K562 (cell line): ENCODE results near the gene DDOST. TPM values are rescaled to one million over a fixed set of nuclear protein-coding genes. Genes with fewer than 3 reads are reported as not detected.

Experiments
- CLOCK ChIP-seq: fragments of 250-450 bp; sonication (Bioruptor Pico); IDR thresholded peaks from 2 replicates; pipeline ENCODE4 v1.4.0; 2020; ENCODE audit warnings: mild to moderate bottlenecking, moderate library complexity, borderline replicate concordance
- CREB1 ChIP-seq, 2 experiments: sonication (generic) in 1 of 2; formaldehyde crosslinking in 1 of 2; IDR thresholded peaks; 2 replicates each; pipeline versions ENCODE4 v1.6.1 to v1.8.0; 2012 to 2022; ENCODE audit warnings: inconsistent platforms in 1 of 2, mild to moderate bottlenecking in 1 of 2, missing genetic modification reagents in 1 of 2, moderate library complexity in 1 of 2
- DEAF1 ChIP-seq: fragments of 450-650 bp; formaldehyde crosslinking; IDR thresholded peaks from 2 replicates; pipeline ENCODE4 v1.4.0; 2020; ENCODE audit warnings: mild to moderate bottlenecking, moderate library complexity
- ELF4 ChIP-seq: fragments of 450-650 bp; formaldehyde crosslinking; IDR thresholded peaks from 2 replicates; pipeline ENCODE4 v1.4.0; 2022; ENCODE audit warnings: missing genetic modification characterization
- FOXK2 ChIP-seq, 2 experiments: fragments of 450-650 bp; IDR thresholded peaks in 1 of 2; conservative IDR thresholded peaks in 1 of 2; 2 replicates each; pipeline ENCODE4 v1.6.1; 2016; ENCODE audit warnings: low read depth in 2 of 2, mild to moderate bottlenecking in 1 of 2
- HDAC1 ChIP-seq, 2 experiments: fragments of 450-650 bp; IDR thresholded peaks; 2 replicates each; pipeline ENCODE4 v1.6.1; 2016 to 2017; ENCODE audit warnings: inconsistent platforms in 1 of 2, mild to moderate bottlenecking in 1 of 2, moderate library complexity in 1 of 2
- HMGN3 ChIP-seq: IDR thresholded peaks from 2 replicates; pipeline ENCODE4 v1.6.1; 2011; ENCODE audit warnings: borderline replicate concordance, low read depth, mild to moderate bottlenecking, mixed read lengths, low read length; ENCODE audit not compliant: insufficient read length; ENCODE audit errors: extremely low read depth
- KAT2B ChIP-seq: IDR thresholded peaks from one replicate; pipeline ENCODE4 v1.6.1; 2012; ENCODE audit warnings: low read depth, mild to moderate bottlenecking, control low read depth, inconsistent platforms, low read length, moderate library complexity
- MITF ChIP-seq: IDR thresholded peaks from 2 replicates; pipeline ENCODE4 v1.6.1; 2014; ENCODE audit warnings: antibody characterized with exemption
- NFRKB ChIP-seq: fragments of 450-650 bp; IDR thresholded peaks from 2 replicates; pipeline ENCODE4 v1.6.1; 2016; ENCODE audit warnings: low read depth
- POLR3G ChIP-seq: IDR thresholded peaks from 2 replicates; pipeline ENCODE4 v1.6.1; 2011; ENCODE audit not compliant: insufficient read length, insufficient replicate concordance; ENCODE audit errors: extremely low read depth
- SP1 ChIP-seq: sonication (generic); formaldehyde crosslinking; IDR thresholded peaks from 2 replicates; pipeline ENCODE4 v1.8.1; 2022; ENCODE audit warnings: mild to moderate bottlenecking, missing genetic modification reagents
- STAT5B ChIP-seq: fragments of 250-450 bp; sonication (Bioruptor Pico); IDR thresholded peaks from 2 replicates; pipeline ENCODE4 v1.8.0; 2021; ENCODE audit warnings: mild to moderate bottlenecking, inconsistent platforms
- TBL1XR1 ChIP-seq, 2 experiments: IDR thresholded peaks; 2 replicates each; pipeline ENCODE4 v1.6.1; 2012; ENCODE audit warnings: improper control_type of control experiment in 2 of 2, low read length in 2 of 2, mild to moderate bottlenecking in 1 of 2
- TRIM24 ChIP-seq, 2 experiments: fragments of 450-650 bp; IDR thresholded peaks; 2 replicates each; pipeline ENCODE4 v1.6.1; 2016
- ZNF134 ChIP-seq: fragments of 250-450 bp; sonication (Bioruptor Pico); conservative IDR thresholded peaks from 2 replicates; pipeline ENCODE4 v1.4.0; 2020
- ZNF431 ChIP-seq: sonication (generic); formaldehyde crosslinking; IDR thresholded peaks from 2 replicates; pipeline ENCODE4 v1.8.0; 2022; ENCODE audit warnings: mild to moderate bottlenecking, missing genetic modification reagents
- ZNF57 ChIP-seq: fragments of 450-650 bp; formaldehyde crosslinking; IDR thresholded peaks from 2 replicates; pipeline ENCODE4 v1.4.0; 2020; ENCODE audit warnings: mild to moderate bottlenecking, moderate library complexity
- polyA plus RNA-seq, 8 experiments: library from polyadenylated mRNA; depleted of rRNA in 4 of 8; stranded (reverse) in 5 of 8; unstranded in 3 of 8; fragments of >200 nt; fragmentation: Nextera tagmentation in 2 of 8; fragmentation: Illumina TruSeq in 1 of 8; extraction: Ambion mirVana in 2 of 8; extraction: Trizol in 1 of 8; gene quantifications; 2 replicates each; pipeline versions ENCODE4 v1.2.1 to v1.2.3, GENCODE V29; 2011 to 2014; ENCODE audit warnings: inconsistent platforms in 1 of 8, missing spikeins in 1 of 8
- total RNA-seq, 7 experiments: library from RNA; depleted of rRNA in 6 of 7; stranded (reverse); fragments of >200 nt in 6 of 7; fragmentation: Illumina TruSeq in 2 of 7; extraction: Trizol in 2 of 7; gene quantifications; 2 replicates each; pipeline versions ENCODE4 v1.2.1 to v1.2.3, GENCODE V29; 2011 to 2021; ENCODE audit warnings: low replicate concordance in 1 of 7

DDOST gene
- total and polyA plus RNA-seq, 9 of the 15 experiments (the other 6 are each of a cell fraction or from before 2014, with no cell fraction given) = 173 to 306 (median 222) TPM

- TF ChIP-seq MITF (no peak), CLOCK (CRISPR knock-in tag) (no peak), STAT5B (CRISPR knock-in tag) (no peak), ZNF57 (CRISPR knock-in tag) (peak; percentile 42; the same call in 1 of the 2 replicates), ZNF134 (CRISPR knock-in tag) (no peak), ELF4 (CRISPR knock-in tag) (peak; percentile 43; the same call in 1 of the 2 replicates), KAT2B (no peak), NFRKB (peak; percentile 44; the same call in 1 of the 2 replicates), DEAF1 (CRISPR knock-in tag) (no peak), ZNF431 (CRISPR knock-in tag) (0 out of 2 replicates have a peak, but pooled peaks have one; percentile 49), FOXK2 (conservative IDR thresholded peaks at IDR 0.05 in 1 of 2, IDR thresholded peaks at IDR 0.05 in 1 of 2; ENCODE audit: low read depth in 2 of 2) (peak in 1 of 2 experiments; percentile 55; a peak in 2 of 4 replicates), SP1 (CRISPR knock-in tag) (peak; percentile 95), CREB1 (IDR thresholded peaks at IDR 0.05) (peak; percentile 67), CREB1 (CRISPR knock-in tag; IDR thresholded peaks at IDR 0.05) (no peak), HMGN3 (peak; percentile 80), HDAC1 (IDR thresholded peaks at IDR 0.05) (peak in 1 of 2 experiments; percentile 89; a peak in 2 of 4 replicates), POLR3G (no peak), TRIM24 (IDR thresholded peaks at IDR 0.05) (no peak), TBL1XR1 (IDR thresholded peaks at IDR 0.05; ENCODE audit: low read length in 2 of 2) (peak in 1 of 2 experiments; percentile 59; a peak in 2 of 4 replicates)
Measured at GRCh38 chr1:20661207-20662109, at the start of gene DDOST (continued).
